ENCODE results near the gene CACNG3. TPM values are rescaled to one million over a fixed set of nuclear protein-coding genes. Genes with fewer than 3 reads are reported as not detected.

The CACNG3 gene
- total RNA-seq, 1 donor from 2014 or later = not detected

- no peak for DNase-seq (ENCODE audit: low read depth)
- no peaks in the 10 kb centered on the region for H3K36me3 ChIP-seq (ENCODE audit: control insufficient read depth, insufficient read depth, low read length)
- TF ChIP-seq, protein P1, sequence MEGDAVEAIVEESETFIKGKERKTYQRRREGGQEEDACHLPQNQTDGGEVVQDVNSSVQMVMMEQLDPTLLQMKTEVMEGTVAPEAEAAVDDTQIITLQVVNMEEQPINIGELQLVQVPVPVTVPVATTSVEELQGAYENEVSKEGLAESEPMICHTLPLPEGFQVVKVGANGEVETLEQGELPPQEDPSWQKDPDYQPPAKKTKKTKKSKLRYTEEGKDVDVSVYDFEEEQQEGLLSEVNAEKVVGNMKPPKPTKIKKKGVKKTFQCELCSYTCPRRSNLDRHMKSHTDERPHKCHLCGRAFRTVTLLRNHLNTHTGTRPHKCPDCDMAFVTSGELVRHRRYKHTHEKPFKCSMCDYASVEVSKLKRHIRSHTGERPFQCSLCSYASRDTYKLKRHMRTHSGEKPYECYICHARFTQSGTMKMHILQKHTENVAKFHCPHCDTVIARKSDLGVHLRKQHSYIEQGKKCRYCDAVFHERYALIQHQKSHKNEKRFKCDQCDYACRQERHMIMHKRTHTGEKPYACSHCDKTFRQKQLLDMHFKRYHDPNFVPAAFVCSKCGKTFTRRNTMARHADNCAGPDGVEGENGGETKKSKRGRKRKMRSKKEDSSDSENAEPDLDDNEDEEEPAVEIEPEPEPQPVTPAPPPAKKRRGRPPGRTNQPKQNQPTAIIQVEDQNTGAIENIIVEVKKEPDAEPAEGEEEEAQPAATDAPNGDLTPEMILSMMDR (IDR thresholded peaks at IDR 0.05; ENCODE audit: insufficient read depth, low read length, severe bottlenecking) = no peak
- no peaks in the 10 kb centered on the region for H3K27me3 ChIP-seq (ENCODE audit: control insufficient read depth, insufficient read depth, low read length)
- H3K4me3 ChIP-seq (ENCODE audit: low read depth, low read length) = no peak overlapping the region
- FAIRE-seq = no peak
These were observed 63.1 kb downstream of the CACNG3 start for GRCh38 chr16:24319126-24319814.

DNA sequence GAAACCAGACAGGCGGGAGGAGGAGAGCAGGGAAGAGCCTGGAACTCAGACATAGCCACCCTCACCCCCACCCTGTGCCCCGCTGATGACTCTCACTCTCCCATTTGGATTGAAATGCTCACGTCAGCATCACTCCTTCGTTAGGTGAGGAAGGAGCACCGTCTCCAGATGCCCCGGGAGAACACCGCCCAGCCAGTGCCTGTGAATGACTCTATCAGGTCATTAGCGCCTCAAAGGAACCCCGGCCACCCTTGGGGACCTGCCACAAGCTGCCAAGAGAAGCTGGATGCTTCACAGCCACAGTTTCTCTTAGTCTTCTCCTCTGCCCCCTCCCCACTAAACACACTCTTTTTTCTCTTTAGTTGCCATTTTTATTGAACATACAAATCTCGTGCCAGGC, 66.0 kb downstream of the CACNG3 start:
- H3K4me3 ChIP-seq (ENCODE audit: low read depth, low read length) = no peak overlapping the region
- TF ChIP-seq, protein P1 (IDR thresholded peaks at IDR 0.05; ENCODE audit: insufficient read depth, low read length, severe bottlenecking) = no peak
- FAIRE-seq (no peak), DNase-seq (ENCODE audit: low read depth) (no peak)
- H3K27me3 ChIP-seq (ENCODE audit: control insufficient read depth, insufficient read depth, low read length) = no peaks in the 10 kb centered on the region
- no peaks in the 10 kb centered on the region for H3K36me3 ChIP-seq (ENCODE audit: control insufficient read depth, insufficient read depth, low read length)

DNA sequence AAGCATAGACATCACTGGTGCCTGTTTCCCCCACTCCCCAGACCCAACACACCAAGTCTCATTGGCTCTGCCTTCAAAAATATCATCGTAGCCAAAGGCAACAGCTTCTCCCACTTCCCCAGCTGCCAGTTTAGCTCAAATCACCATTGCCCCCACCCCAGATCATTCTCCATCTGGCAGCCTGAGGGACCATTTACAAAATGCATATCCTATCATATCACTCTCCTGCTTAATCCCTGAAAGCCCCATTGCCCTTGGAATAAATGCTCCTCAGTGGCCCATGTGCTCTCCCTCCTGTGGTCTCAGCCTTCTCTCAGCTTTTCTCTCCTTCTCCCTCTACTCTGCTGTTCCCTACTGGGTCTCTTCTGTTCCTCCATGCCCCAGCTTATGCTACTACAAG, 68.3 kb downstream of the CACNG3 start:
- Histone ChIP-seq H3K27me3 (ENCODE audit: control insufficient read depth, insufficient read depth, low read length) (no peaks in the 10 kb centered on the region), H3K4me3 (ENCODE audit: low read depth, low read length) (no peak overlapping the region), H3K36me3 (ENCODE audit: control insufficient read depth, insufficient read depth, low read length) (no peaks in the 10 kb centered on the region)
- DNase-seq (ENCODE audit: low read depth) (no peak), FAIRE-seq (no peak)
- TF ChIP-seq, protein P1 (IDR thresholded peaks at IDR 0.05; ENCODE audit: insufficient read depth, low read length, severe bottlenecking) = no peak

DNA sequence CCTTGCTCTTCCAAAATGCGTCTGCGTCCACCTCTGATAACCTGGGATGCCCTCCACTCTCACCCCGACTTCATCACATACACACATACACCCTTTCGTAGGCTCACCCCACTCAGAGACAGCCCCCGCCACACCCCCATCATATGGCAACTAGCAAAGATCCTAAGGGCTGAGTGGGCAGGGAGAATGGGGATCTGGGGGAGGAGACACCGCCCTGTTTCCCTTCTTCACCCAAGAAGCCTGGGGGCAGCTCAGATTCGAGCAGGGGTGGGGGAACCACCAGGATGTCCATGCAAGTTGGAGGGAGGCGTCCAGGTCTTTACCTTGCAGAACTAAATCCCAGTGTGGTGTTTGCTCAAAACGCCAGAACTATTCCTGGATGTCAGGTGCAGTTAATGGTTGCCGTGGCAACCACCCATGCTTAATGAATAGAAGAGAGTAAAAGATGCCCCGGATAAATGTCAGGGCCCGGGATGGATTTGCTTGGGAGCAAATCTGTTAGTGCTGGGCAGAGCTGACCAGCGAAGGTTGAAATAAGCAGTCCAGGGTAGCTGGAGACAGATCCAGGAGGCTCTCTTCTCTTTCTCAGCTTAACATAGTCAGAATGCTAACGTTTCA, 72.8 kb downstream of the CACNG3 start:
- no peaks in the 10 kb centered on the region for H3K36me3 ChIP-seq (ENCODE audit: control insufficient read depth, insufficient read depth, low read length)
- no peaks in the 10 kb centered on the region for H3K27me3 ChIP-seq (ENCODE audit: control insufficient read depth, insufficient read depth, low read length)

DNA sequence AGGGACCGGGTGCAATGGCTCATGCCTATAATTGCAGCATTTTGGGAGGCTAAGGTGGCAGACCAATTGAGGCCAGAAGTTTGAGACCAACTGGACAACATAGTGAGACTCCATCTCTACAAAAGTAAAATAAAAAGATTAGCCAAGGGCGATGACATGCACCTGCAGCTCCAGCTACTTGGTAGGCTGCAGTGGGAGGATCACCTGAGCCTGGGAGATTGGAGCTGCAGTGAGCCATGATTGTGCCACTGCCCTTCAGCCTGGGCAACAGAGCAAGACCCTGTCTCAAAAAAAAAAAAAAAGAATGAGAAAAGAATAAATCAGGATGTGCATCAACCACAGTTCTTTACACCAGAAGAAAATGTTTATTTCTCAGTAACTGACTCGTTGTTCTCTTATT, 76.0 kb downstream of the CACNG3 start:
- FAIRE-seq = no peak
- TF ChIP-seq, protein P1 (IDR thresholded peaks at IDR 0.05; ENCODE audit: insufficient read depth, low read length, severe bottlenecking) = no peak
- DNase-seq (ENCODE audit: low read depth) = no peak
- Histone ChIP-seq H3K36me3 (ENCODE audit: control insufficient read depth, insufficient read depth, low read length) (no peaks in the 10 kb centered on the region), H3K4me3 (ENCODE audit: low read depth, low read length) (no peak overlapping the region), H3K27me3 (ENCODE audit: control insufficient read depth, insufficient read depth, low read length) (no peaks in the 10 kb centered on the region)

More for the DNA sequence above, 72.8 kb downstream of the CACNG3 start:
- TF ChIP-seq, protein P1 (IDR thresholded peaks at IDR 0.05; ENCODE audit: insufficient read depth, low read length, severe bottlenecking) = no peak
- FAIRE-seq (no peak), DNase-seq (ENCODE audit: low read depth) (no peak)
- H3K4me3 ChIP-seq (ENCODE audit: low read depth, low read length) = no peak overlapping the region
